Esophagus squamous epithelium (tissue), 5 donors: ENCODE measurements around the gene KCNK18. TPM values are rescaled to one million over a fixed set of nuclear protein-coding genes. Genes with fewer than 3 reads are reported as not detected.
A peak's percentile ranks its signal among the peaks of the same experiment; 100 is the strongest.

Experiments used
- DNase-seq: peaks from one replicate; lab custom pipeline; 2025; lab: John Stamatoyannopoulos, UW
- H3K27ac ChIP-seq, 4 donors: fragments of 200-600 bp; sonication (generic); one replicate each; pipeline ENCODE4 v1.5.1; 2016 to 2019; ENCODE audit warnings: mild to moderate bottlenecking in 1 of 4
- H3K27me3 ChIP-seq, 4 donors: fragments of 200-600 bp; sonication (generic); 1 replicate in 3 of 4; 2 replicates in 1 of 4; pipeline versions ENCODE4 v1.5.1 to v1.6.0; 2017 to 2021; ENCODE audit warnings: antibody characterized with exemption in 1 of 4
- H3K36me3 ChIP-seq, 3 donors: fragments of 200-600 bp; sonication (generic); one replicate each; pipeline ENCODE4 v1.5.1; 2016 to 2019
- H3K4me1 ChIP-seq, 3 donors: fragments of 200-600 bp; sonication (generic); one replicate each; pipeline ENCODE4 v1.5.1; 2017 to 2019
- H3K4me3 ChIP-seq, 4 donors: fragments of 200-600 bp; sonication (generic); 1 replicate in 3 of 4; 2 replicates in 1 of 4; pipeline ENCODE4 v1.5.1; 2016 to 2019; ENCODE audit warnings: mild to moderate bottlenecking in 2 of 4, moderate library complexity in 1 of 4
- H3K9me3 ChIP-seq, 3 donors: fragments of 200-600 bp; sonication (generic); one replicate each; pipeline ENCODE4 v1.5.1; 2016 to 2019
- CTCF ChIP-seq, 6 experiments: fragments of 450-650 bp in 4 of 6; fragments of 200-600 bp in 2 of 6; sonication (generic) in 2 of 6; IDR thresholded peaks; one replicate each; pipeline ENCODE4 v1.5.1; 2016 to 2019; ENCODE audit warnings: antibody characterized with exemption in 6 of 6, mild to moderate bottlenecking in 4 of 6, moderate library complexity in 4 of 6
- POLR2A ChIP-seq, 4 donors: fragments of 450-650 bp; IDR thresholded peaks; one replicate each; pipeline ENCODE4 v1.6.1; 2017; ENCODE audit warnings: antibody characterized with exemption in 4 of 4, mild to moderate bottlenecking in 4 of 4, moderate library complexity in 3 of 4
- WGBS, 2 donors: methylation state at CpG; one replicate each; pipeline ENCODE4 v1.1.5; 2018; 5-methylcytosine and 5-hydroxymethylcytosine counted together
- intact Hi-C: fragments of 100-400 bp; cut with DNase I; formaldehyde crosslinking; loops from one replicate; pipeline ENCODE4 v1.15.0; 2022
- total RNA-seq, 4 donors: library from RNA; depleted of rRNA; stranded (reverse); fragments of >200 nt; gene quantifications; one replicate each; pipeline ENCODE4 v1.1.0, GENCODE V29; 2016
- donor health status: DM: yes; HTN: yes; CAD: no.

Gene KCNK18
- total RNA-seq, 4 donors from 2014 or later = not detected

DNA sequence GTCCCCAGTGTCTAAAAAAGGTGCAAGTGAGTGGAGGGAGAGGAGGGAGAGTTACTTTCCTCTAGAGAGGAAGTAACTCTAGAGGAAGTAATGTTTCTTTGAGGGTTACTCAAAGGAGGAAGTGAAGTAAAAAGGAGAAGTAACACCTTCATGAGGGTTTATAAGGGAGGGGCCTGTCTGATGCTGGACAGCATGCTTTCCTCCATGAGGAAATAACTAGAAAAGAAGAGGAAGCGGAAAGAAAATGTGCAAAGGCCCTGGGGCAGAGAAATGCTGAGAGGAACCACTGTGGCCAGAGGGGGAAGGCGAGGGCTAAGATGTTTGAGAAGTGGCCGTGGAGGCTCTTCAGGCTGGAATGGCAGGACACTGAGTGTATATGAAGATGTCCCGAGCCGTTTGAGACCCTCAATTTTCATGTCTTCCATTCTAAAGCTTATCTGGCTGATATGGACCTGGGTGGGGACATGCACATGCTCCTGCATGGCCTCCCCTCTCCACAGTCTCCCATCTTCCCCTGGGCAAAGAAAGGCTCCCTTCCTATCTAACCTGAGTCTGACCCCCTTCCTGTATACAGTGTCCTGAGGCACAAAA, 40.2 kb downstream of the KCNK18 start:
- Histone ChIP-seq H3K27ac (no peak overlapping the region), H3K9me3 (no peaks in the 10 kb centered on the region), H3K4me1 (peaks cover 3 to 16% (median 7%) of the 10 kb centered on the region in 3 donors), H3K27me3 (peaks cover 0 to 85% (median 8%) of the 10 kb centered on the region in 4 donors), H3K36me3 (no peaks in the 10 kb centered on the region), H3K4me3 (no peak overlapping the region)
- TF ChIP-seq POLR2A (IDR thresholded peaks at IDR 0.05) = no peak
- no peak for TF ChIP-seq CTCF (IDR thresholded peaks at IDR 0.05)
- intact Hi-C loops = no loop called here
- 70 to 73% methylated on average over 5 of the region's 5 CpGs for WGBS, 2 donors
- no peak for DNase-seq

DNA sequence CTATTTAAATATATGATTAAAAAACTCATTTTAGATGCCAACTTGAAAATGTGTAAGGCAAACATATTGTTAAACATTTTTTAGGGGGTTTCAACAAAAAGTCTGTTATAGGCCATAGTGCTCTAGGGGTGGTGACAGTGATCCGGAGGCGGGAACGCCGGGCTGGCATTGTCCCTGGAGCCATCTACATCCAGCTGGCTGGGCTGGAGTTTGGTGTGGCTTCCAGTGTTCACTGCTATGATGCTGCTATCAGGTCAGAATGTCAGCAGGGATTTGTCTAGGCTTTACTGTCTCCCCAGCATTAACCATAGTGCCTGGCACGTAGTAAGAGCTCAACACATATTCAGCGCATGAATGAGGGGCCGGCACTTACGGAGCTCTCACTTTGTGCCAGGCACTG, 41.8 kb downstream of the KCNK18 start:
- intact Hi-C loops = no loop called here
- no peak overlapping the region for H3K4me3 ChIP-seq
- H3K36me3 ChIP-seq = no peaks in the 10 kb centered on the region
- TF ChIP-seq CTCF (IDR thresholded peaks at IDR 0.05) (no peak), POLR2A (IDR thresholded peaks at IDR 0.05) (no peak)
- no peak overlapping the region for H3K27ac ChIP-seq
- peaks cover 3 to 16% (median 7%) of the 10 kb centered on the region in 3 donors for H3K4me1 ChIP-seq
- 53 to 61% methylated on average over 4 to 5 of the region's 8 CpGs for WGBS, 2 donors
- peaks cover 0 to 85% (median 8%) of the 10 kb centered on the region in 4 donors for H3K27me3 ChIP-seq
- no peaks in the 10 kb centered on the region for H3K9me3 ChIP-seq
- no peak for DNase-seq

DNA sequence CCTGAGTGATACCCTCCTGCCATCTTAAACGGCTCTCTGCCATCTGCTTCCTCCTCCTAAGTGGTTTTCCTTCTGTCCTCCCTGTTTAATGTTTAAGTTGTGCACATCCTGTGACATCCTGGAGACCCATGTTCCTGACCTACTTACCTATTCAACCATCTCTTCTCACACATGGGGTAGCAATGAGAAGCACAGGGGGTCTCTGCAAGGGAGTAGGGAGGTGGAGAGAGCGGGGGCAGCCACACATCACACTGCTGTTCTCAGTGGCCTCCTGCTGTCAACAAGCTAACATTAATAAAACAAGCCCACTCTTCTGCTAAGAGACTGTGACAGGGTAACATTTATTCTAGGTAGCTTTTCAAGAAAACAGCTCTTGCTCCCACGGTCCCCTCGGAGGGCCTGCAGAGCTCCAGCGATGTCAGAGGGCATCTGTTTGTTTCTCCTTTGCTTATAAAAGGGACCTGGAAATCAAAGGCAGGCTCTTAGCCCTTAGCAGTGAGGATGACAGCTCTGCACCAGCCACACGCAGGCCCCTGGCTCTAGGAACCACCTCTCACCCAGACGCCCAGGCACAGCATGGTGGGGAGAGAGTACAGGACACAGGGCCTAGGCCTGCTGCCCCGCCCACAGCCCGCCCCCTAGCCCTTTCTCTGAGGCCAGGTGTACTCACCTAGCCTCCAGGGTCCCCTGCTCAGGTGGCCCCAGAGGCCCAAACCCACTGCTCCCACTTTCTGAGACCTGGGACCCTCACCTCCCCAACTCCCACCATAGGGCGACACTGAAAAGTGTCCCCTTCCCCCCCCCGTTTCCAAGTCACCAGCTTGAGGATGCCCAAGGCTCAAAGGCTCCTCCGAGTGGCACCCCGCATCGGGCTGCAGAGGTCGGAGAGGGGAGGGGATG, 42.7 kb downstream of the KCNK18 start:
- H3K27ac ChIP-seq = no peak overlapping the region
- H3K9me3 ChIP-seq = no peaks in the 10 kb centered on the region
- H3K4me3 ChIP-seq = no peak overlapping the region
- H3K36me3 ChIP-seq = no peaks in the 10 kb centered on the region
- H3K4me1 ChIP-seq = peaks cover 3 to 16% (median 7%) of the 10 kb centered on the region in 3 donors
- no peak for DNase-seq
- WGBS, 2 donors = 52 to 74% methylated on average over 3 to 5 of the region's 15 CpGs
- peaks cover 0 to 93% (median 8%) of the 10 kb centered on the region in 4 donors for H3K27me3 ChIP-seq
- intact Hi-C loops = no loop called here
- TF ChIP-seq POLR2A (IDR thresholded peaks at IDR 0.05) (no peak), CTCF (IDR thresholded peaks at IDR 0.05) (no peak)

DNA sequence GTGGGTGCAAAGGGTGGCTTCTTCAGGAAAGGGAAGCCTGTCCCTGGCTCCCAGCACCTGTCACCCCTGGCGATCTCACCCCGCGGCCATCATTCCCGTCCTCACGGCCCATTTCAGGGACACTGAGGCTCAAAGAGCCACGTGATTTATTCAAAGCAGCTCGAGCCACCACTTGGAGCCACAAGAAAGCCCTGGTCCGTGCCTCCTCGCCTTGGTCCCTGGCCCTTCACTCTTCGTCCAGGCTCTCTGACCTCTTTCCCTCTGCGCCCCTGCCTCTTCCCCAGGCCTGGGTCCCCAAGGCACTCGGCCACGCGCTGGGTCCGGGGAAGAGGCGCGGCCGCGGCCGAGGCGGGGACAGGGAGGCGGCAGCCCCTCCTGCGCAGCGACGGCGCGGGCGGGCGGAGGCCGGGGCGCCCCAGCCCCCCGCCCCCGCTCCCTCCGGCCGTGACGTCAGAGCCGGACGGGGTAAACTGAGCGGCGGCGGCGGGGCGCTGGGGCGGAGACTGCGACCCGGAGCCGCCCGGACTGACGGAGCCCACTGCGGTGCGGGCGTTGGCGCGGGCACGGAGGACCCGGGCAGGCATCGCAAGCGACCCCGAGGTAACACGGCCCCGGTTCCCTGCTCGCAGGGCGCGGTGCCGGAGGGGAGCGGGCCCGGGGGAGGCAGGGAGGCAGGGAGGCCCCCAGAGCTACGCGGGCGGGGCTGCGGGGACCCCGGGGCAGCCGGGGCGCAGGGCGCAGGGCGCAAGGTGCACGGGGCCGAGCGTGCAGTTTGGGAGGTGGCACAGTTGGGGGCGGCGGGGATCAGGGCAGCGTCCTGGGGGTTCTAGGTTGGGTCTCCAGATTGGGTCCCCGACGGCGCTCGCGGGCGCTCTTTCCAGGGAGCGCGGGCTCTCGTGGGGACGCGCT, 43.6 kb downstream of the KCNK18 start, which contains the start of gene SLC18A2:
SLC18A2 (plus strand) TSS at position 494 of the 909 bp plus-strand sequence. CDS start 580 bp downstream, outside the sequence.
- TF ChIP-seq POLR2A (IDR thresholded peaks at IDR 0.05) = no peak
- no peak for TF ChIP-seq CTCF (IDR thresholded peaks at IDR 0.05)
- peak within 1 kb of the TSS in 2 of 4 donors; percentile 29 to 46 for H3K4me3 ChIP-seq
- DNase-seq = no peak
- H3K27me3 ChIP-seq = peaks cover 0 to 97% (median 8%) of the 10 kb centered on the region in 4 donors
- H3K27ac ChIP-seq = peak within 1 kb of the TSS in 1 of 4 donors; percentile 18
- H3K36me3 ChIP-seq = no peaks in the 10 kb centered on the region
- WGBS, 2 donors = 11 to 22% methylated on average over 6 to 11 of the region's 93 CpGs
- H3K9me3 ChIP-seq = no peaks in the 10 kb centered on the region
- intact Hi-C loops = no loop called here
- peaks cover 3 to 16% (median 7%) of the 10 kb centered on the region in 3 donors for H3K4me1 ChIP-seq
